HG02588 (cell line): ENCODE data around the gene SLC44A5.
"Not testable (repeated sequence)": the region's sequence is repeated elsewhere in the genome, so short reads cannot be mapped to it uniquely, and the experiment has no call there.

Source experiments
- ATAC-seq: cut with Tn5 transposase; IDR thresholded peaks from one replicate; pipeline ENCODE4 v1.9.1; 2021; ENCODE audit warnings: mild to moderate bottlenecking, moderate library complexity; ENCODE audit not compliant: unreplicated experiment

SLC44A5 gene

DNA sequence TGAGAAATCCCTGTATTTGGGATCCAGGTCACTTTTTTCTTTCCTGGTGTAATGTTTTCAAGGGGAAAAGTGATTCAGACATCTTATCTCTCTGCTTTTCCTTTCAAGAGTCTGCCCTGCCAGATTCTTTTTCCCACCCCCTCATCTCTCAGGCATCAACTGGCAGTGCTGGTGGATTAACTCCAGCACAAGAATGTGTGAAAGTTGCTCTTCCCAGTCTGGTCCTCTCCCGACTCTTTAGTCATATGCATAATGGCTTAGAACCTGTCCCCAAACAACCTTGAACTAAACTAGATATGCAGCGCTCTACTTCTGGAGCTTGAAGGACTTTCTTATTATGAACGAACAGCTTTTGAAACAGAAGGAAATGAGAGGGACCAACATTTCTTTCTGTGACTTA is 88.5 kb downstream of the SLC44A5 start:
- ATAC-seq: no peak

DNA sequence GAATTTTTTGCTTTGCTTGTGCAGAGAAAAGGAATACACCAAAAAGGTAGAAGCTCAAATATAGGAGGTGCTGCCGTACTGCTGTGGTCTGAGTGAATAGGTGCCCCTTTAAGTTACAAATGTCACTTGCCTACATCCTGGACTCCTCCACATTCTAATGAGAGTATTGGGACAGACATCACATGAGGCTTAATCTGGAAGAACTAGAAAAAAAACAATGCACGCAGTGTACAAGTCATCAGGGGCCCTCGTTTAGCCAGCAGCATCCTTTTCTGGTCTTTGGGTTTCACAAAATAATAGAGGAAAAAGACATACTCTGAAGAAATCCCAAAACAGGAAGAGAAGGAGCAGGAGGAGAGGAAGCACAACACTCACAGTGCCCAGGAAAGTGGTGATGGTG is 89.3 kb downstream of the SLC44A5 start:
- ATAC-seq: no peak

DNA sequence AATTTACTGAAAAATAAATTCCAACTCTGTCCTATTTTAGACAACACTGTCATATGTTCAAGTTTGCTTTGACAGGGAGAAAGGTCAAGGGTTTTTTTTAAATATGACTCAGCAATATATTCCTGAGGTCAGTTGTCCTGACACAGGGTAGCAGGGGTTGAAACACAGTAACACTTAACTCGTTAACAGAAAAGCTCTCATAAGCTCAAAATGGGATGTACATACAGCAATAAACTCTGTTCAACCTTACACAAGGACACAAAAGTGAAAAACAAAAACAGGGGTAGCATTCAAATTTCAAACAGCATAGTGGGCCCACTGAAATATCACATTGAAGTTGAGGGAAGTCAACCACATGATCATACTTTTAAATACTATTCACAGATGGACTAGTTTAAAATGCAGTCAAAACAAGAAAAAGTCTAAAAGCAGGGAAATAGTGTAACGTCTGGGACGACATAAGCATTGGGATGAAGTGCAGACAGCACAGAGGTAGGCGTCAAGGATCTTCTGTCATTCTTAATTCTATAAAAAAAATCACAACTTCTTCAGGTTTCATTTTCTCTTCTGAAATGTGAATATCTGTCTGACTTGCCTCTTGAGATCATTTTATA is 89.9 kb downstream of the SLC44A5 start:
- no peak for ATAC-seq

DNA sequence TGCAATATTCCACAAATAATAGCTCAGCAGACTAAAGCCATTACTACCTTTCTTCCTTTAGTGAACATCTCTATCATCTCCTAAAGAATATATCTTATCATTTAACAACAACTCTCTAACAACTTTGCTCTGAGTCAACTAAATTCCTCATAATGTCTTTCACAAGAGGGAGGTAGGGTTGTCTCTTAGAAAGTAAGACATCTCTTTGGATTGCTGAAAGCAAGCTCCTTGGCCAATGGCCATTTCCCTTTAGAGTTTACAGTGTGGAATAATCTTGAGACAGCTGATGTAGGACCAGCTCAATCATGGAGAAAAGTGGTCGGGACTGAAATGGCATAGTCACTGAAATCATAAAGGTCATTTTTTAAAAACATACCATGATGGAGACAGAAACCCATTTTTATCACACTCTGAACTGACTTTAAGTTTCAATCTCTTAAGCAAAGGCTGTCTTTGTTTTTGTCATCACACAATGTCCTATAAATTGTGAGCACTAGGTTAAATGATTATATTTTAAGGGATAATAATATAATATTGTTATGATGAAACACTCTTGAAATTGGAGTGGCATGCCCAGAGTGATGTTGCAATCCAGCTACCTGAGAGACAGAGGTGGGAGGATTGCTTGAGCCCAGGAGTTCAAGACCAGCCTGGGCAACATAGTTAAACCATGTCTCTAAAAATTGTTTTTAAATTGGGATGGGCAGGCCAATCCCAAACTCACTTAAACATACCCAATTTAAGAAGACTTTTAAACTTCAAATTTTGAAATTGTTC is 91.1 kb downstream of the SLC44A5 start:
- ATAC-seq: no peak

DNA sequence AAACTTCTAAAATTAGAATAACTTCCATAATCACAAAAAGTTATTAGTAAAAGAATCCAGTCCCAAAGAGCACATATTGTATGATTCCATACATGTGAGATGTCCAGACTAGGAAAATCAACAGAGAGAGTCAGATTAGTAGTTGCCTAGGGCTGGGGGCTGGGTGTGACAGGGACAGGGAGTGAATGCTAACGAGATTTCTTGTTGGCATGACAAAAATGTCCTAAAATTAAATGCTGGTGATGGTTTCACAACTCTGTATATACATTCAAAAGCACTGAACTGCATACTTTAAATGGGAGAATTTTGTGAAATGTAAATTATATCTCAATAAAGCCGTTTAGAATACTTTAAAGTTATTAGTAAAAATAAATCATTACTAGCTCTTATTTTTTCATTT is 92.2 kb downstream of the SLC44A5 start:
- no peak for ATAC-seq

DNA sequence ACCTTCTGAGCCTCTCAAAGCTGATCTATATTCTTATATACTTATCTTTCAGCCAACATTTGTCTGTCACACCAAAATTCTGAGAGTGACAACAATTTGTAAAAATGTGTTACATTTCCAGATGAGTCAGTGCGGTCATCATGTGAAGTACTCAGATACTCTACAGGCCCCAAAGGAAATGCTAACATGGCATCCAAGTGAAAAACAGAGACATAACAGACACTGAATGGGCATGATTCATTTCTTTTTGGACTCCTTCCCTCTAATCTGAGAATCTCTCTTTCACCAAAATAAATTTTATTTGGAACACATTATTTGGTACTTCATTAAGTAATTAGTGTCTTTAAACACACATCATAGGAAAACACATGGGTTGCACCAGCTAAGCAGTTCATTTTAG is 96.6 kb downstream of the SLC44A5 start:
- no peak for ATAC-seq

DNA sequence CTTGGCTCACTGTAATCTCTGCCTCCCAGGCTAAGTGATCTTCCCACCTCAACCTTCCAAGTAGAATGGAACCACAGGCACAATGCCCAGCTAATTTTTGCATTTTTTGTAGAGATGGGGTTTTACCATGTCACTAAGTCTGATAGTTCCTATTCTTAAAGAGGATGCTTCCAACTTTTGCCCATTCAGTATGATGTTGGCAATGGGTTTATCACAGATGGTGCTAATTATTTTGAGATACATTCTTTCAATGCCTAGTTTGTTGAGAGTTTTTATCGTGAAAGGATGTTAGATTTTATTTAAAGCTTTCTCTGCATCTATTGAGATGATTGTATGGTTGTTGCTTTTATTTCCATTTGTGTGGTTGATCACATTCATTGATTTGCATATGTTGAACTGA is 103.9 kb downstream of the SLC44A5 start:
- no peak for ATAC-seq

DNA sequence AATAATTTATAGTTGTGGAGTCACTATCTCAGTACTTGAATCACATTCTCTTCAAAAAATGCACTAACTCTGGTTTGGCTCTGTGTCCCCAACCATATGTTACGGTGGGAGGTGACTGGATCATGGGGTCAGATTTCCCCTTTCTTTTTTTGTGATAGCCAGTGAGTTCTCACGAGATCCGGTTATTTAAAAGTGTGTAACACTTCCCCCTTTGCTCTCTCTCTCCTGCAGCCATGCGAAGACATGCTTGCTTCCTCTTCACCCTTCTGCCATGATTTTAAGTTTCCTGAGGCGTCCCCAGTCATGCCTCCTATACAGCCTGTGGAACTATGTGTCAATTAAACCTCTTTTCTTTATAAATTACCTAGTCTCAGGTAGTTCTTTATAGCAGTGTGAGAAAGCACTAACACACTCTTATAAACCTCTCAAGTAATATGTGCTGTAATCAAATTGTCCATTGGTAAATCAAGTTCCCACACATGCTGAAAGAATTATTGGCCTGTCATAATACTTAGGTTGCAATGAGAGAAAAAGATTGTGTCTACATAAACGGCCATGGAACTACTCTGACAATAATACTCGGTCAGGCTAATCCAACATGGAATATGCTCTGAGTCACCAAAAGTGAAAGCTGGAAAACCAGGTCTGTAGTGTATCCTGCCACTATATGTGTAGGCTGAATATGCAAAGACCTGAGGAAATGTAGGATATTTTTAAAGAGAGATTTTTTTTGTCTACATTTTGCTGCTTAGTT is 107.5 kb downstream of the SLC44A5 start:
- no peak for ATAC-seq

DNA sequence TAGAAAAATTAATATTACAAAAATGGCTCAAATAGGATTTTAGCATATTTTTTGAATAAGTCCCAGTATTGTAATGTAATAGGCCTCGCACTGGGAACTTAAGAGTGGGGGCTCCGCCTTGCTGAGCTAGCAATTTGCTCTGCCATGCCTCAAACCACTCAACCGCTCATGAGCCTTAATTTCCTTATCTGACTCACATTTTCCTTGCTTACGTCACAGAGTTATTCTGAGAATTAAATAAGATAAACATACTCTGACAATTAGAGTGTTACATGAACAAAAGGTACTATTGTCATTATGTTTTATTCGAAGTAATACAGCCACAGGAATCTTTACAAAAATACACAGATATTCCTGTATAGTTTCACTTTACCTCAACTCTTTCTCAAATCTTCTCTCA is 108.1 kb downstream of the SLC44A5 start:
- ATAC-seq: no peak

DNA sequence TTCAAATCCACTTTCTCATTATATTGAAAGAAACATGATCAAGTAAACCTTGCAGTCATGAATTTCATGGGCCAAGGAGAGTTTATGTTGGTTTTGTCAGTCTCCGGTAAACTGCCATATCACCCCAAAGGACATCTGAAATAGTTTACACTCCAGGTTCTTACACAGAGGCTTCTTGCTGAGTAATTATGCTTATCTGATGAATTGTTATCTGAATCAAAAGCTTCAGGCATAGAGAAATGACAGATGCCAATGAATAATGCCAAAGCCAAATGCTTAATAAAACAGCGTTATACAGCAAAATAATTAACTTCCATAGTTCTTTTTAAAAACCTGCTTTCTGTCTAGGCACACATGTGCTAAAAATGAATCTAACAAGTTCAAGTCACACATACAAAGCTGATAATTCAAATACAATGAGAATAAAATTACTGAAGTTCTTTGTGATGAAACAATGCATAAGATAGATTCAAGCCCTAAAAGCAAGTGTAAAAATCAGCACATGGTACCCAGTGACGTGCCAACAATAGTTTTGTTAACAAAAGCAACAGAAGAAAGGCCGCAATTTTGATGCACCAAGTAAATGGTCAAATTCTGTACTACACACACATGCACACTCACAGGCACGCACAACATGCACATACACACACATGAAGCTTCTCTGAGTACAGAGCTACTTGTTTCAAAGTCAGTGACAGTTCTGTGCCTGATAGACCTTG is 109.2 kb downstream of the SLC44A5 start:
- no peak for ATAC-seq

DNA sequence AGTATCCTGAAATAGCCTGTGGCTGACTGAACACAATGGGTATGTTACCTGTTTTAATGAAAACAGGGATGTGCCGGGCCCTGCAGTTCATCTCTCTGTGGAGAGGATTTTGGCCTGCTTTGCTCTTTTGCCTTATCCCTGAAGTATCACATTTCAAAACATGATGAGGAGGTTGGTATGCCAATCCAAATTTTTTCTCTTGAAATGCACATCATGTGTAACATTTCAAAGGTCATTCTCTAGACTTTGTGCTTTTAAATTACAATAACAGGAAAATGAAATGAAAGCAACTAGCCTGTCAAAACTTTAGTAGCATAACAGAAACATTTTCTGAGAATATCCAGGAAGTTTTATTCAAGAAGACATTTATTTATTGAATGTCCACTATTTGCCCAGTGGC is 118.9 kb downstream of the SLC44A5 start:
- no peak for ATAC-seq

DNA sequence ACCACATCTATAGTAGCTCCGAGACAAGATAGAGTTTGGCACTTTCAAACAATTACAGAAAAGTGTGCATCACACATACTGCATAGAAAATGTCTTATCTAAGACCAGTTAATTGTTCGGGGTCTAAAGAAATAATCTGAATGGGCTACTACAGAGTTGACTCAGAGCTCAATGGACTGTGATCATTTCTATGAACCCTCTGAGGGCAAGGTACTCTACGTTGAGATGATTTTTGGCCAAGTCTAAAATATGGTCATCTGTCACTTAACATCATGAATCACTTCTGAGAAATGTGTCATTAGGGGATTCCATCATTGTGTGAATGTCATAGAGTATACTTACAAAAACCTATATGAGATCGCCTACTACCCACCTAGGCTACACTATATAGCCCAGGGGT is 123.5 kb downstream of the SLC44A5 start:
- ATAC-seq: no peak

DNA sequence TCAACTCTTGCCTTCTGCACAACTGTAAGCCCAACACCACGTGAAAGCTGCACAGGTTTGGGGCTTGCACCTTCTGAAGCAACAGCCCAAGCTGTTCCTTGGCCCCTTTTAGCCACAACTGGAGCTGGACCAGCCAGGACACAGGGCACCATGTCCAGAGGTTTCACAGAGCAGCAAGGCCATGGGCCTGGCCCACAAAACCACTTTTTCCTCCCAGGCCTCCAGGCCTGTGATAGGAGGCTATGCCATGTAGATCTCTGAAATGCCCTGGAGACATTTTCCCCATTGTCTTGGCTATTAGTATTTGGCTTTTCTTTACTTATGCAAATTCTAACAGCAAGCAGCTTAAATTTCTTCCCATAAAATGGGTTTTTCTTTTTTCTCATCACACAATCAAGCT is 126.1 kb downstream of the SLC44A5 start:
- no peak for ATAC-seq

DNA sequence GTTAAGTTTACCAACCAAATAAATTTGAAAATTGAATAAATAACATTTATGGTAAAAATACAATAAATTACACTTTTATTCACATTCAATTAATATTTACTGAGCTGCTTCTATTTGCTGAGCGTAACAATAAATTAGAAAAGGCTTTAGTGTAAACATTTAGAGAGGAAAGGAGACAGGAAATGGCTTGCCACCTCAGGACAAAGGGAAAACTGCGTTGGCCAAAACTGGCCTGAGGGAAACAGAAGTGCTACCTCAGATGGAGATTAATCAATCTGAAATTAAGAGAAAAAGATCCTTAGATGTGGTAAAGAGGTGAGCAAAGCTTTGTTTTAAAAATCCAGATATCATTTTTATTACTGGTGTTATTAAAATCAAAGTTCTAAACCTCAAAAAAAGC is 128.0 kb downstream of the SLC44A5 start:
- no peak for ATAC-seq

DNA sequence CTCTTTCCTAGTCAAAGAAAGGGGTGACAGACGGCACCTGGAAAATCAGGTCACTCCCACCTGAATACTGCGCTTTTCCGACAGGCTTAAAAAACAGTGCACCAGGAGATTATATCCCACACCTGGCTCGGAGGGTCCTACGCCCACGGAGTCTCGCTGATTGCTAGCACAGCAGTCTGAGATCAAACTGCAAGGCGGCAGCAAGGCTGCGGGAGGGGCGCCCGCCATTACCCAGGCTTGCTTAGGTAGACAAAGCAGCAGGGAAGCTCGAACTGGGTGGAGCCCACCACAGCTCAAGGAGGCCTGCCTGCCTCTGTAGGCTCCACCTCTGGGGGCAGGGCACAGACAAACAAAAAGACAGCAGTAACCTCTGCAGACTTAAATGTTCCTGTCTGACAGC is 134.4 kb downstream of the SLC44A5 start:
- not testable (repeated sequence) for ATAC-seq

DNA sequence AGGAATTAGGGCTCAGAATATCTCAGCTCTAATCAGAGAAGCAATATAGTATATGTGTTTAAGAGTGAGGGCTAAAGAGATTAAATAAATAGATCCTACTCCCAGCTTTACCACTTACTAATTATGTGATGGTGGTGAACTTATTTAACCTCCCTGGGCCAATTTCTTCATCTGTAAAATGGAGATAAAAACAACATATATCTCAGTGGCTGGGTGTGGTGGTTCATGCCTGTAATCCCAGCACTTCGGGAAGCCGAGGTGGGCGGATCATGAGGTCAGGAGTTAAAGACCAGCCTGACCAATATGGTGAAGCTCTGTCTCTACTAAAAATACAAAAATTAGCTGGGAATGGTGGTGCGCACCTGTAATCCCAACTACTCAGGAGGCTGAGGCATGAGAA is 135.2 kb downstream of the SLC44A5 start:
- ATAC-seq: no peak

DNA sequence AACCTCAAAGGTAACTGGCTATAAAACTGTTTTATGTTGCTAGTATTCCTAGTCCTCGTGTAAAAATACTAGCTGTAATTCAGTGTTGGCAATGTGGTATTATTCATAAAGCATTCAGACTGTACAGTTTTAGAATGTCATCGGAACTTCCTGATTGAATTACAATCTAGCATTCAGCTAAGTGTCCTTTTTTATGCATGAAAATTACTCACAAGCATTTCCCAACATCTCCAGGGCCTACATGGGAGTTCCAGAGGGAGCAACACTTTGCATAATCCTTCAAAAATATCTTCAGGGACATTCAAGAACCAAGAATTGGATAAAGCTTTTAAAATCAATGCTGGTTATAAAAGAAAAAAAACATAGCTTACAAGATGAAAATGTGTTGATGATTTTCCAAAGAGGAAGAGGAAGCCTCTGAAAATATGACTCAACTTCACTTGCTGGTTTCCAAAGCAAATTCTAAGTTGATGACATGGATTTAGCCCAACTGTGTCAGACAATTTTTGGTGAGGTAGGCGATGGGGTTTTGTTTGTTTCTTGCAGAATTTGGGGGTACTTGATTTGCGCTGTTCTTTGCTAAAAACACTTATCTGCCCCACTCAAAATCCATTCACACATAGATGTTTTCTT is 137.8 kb downstream of the SLC44A5 start:
- ATAC-seq: no peak

DNA sequence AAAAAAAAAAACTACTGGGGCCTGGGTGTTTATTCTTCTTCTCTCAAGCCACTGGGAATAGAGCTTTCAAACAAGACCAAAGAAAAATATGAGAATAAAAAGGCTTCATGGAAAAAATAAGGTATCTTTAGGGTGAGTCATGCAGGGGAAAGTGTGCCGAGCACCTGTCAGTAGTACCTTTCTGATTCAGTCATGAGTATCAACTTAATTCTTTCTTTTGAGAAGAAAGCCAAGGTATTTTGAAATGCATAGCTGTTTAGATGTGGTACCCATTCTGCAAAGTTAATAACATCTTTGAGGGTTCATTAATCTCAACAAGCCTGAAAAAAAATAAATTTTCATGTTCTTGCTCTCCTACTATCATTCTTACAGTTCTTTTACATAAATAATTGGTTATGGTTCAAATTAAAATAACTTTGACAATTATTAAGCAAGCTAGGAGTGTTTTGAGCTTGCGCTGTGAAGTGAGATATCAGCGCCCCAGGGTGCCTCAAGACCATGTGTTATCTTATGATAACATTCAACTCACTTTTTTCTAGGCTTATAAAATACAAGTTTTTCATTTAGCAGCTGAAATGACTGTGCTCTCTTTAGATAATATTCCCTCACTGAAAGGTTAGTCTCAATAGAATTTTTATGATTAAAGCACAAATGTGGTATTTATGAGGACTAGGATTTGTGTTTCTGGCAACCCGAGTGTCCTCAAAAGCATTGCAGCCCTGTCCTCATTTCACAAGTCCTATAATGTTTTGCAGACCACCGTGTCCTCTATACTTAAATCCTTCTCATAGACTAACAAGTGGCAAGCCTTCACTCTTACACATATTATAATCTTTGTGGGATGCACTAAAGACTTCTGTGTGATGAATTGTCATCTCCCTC is 138.6 kb downstream of the SLC44A5 start:
- no peak for ATAC-seq

DNA sequence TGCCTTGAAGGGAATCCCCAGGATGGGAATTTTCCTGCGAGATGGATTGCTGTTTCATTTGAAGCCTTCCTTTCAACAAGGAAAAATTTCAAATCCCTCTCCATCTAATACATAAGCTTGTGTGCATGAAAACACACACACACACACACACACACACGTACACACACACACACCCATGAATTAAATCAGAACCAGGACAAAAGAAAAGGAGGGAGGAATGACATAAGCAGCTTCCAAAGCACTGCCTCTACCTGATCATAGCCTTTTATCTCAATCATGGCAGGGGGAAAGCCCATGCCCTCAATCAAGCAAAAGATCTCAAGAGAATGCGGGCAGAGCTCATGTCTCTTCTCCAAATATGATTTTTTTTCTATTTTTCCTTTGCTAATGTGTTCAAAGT is 139.7 kb downstream of the SLC44A5 start:
- no peak for ATAC-seq

DNA sequence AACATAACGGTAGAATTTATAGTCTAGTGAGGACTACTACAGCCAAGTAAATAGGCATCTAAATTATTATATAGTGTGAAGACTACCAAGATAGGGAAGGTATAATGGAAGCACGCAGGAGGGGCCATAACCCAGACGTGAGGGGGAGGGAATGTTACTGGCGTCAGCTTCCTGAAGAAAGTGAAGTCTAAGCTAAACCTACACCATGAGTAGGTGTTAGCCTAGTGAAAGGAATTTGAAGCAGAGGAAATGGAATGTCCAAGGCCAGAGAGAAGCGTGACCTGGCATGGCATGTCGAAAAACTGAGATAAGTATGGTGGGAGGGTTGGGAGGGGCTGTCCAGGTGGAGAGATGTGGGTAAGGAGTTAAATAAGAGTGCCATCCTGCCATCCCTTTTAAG is 140.5 kb downstream of the SLC44A5 start:
- no peak for ATAC-seq
